NCI-H1436 (cell line): ENCODE results near the gene TERB2.
"Not testable (repeated sequence)": the region's sequence is repeated elsewhere in the genome, so short reads cannot be mapped to it uniquely, and the experiment has no call there.

Experiments
- DNase-seq: peaks from one replicate; lab custom pipeline; 2025; lab: John Stamatoyannopoulos, UW

Gene TERB2

DNA sequence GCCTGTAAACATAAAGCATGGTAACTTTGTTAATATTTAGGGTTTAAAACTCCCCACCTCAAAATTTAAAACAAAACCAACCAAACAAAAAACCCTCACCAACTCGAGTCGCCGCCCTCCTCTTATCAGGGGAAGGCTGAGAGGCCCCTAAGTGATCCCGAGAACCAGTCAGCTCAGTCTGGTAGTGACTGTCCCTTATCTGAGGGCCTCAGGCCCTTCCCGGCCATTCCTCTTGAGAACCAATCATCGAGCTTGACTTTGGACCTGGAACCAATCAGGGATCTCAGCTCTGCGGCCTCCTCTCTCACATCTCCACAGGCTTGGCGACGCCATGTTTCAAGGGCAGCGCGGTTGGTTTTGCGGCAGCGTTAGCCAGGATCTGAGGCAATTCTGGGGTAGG, at the start of gene TERB2:
Gene TERB2, plus strand, starts transcription at position 300 of the 400 bp plus-strand sequence. Its CDS starts 32 bp downstream, at position 332.
- DNase-seq: no peak

GRCh38 chr15:44909423-44909822, 47.1 kb upstream of the TERB2 start:
- DNase-seq: no peak

- DNase-seq: no peak
Observed at GRCh38 chr15:44910981-44911625, 45.4 kb upstream of the TERB2 start.

- DNase-seq: not testable (repeated sequence)
Observed at GRCh38 chr15:44912186-44912585, 44.3 kb upstream of the TERB2 start.

- not testable (repeated sequence) for DNase-seq
Observed at GRCh38 chr15:44912974-44913448, 43.5 kb upstream of the TERB2 start.

DNA sequence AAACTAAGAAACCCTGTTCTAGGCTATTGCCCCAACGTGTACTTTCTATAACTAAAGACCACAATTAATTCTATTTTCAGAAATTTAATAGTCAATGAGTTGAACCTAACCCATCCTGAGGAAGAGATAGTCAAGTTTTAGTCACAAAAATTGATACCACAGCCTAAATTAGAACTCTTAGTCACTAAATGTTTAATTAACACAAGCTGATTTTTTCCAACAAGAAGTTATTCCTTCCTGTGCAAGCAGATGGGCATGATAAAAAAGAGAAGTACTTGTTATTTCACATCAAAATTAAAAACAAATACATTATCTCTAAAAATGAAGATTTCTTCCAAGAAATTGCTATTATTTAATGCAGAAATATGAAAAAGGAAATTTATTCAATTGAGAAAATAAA, 38.4 kb upstream of the TERB2 start:
- no peak for DNase-seq

DNA sequence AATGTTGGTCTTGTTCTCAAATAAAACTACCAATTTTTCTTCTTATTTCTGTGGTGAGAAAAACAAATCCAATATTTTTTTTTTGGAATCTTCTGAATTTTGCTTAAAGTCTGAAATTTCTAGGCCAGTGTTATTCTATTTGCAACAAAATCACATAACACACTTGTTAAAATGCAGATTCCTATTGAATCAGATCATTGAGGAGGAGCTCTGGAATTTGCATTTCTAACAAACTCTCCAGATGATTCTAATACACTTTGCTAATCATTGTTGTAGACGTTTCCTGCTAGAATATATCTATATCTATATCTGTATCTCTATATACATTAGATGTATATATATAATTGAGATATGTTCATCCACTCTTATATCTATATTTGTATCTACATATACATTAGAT, 27.8 kb upstream of the TERB2 start:
- DNase-seq: not testable (repeated sequence)

- DNase-seq: not testable (repeated sequence)
Observed at GRCh38 chr15:44930283-44930682, 26.2 kb upstream of the TERB2 start.

DNA sequence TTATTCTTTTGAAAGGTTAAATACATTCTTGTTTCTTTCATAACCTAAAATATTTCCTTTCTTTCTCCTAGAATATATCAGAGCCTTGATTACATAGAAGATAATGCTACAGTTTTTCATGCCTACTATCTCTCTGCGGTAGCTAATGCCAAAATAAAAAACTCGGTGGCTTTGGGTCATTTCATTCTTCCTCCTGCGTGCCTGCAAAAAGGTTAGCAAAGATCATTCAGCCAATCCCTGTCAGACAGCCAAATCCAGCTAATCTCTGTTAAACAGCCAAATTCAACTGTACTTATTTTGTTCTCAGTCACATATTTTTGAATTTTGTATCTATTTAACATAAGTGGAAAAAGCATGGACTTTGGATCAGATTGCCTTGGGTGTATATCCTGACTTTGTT, 1.8 kb downstream of the TERB2 start:
- DNase-seq: not testable (repeated sequence)

DNA sequence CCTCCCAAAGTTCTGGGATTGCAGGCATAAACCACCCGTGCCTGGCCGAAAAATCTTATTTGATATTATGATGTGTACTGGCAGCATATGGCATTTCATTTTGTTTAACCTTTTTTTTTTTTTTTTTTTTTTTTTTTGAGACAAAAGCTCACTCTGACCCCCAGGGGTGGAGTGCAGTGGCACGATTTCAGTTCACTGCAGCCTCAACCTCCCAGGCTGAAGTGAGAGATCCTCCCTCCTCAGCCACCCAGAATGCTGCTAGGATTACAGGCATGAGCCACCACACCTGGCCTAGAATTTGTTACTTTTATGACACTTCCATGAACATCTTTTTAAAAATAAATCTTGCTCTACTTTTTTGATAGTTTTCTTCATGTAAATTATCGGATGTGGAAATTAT, 12.0 kb downstream of the TERB2 start:
- DNase-seq: no peak

GRCh38 chr15:44971036-44971435, 14.5 kb downstream of the TERB2 start:
- no peak for DNase-seq

DNA sequence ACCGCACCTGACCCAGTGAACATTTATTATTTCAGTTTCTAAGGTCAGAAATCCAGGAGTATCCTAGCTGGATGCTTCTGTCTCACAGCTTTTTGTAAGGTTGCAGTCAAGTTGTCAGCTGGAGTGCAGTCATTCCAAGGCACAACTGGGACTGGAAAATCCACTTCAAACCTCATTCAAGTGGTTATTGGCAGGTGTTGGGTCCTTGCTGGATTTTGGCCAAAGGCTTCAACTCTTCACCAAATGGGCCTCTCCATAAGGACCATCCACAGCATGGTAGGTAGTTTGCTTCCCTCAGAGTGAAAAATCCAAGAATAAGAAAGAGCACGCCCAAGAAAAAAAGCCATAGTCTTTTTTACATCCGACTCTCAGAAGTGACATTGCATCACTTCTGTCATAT, 19.7 kb downstream of the TERB2 start:
- DNase-seq: not testable (repeated sequence)

DNA sequence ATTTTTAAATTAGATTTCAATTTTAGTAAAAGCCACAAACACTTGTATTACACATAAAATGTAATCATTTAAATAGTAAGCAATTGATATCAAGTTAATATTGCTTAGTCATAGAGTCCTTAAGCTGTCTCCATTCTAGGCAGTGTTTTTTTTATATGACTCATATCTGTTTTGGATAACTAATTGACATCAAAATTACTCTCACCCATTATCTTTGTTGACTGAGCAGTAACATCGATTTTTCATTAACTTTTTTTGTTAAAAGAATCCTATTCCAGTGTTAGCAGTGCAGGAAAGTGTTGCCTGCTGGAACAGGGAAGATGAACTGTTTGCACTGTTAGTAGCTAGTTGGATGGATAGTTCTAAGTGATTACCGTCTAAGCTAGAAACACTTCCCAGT, 21.3 kb downstream of the TERB2 start:
- peak; percentile 1 for DNase-seq

GRCh38 chr15:44979617-44980339, 23.3 kb downstream of the TERB2 start:
- not testable (repeated sequence) for DNase-seq

DNA sequence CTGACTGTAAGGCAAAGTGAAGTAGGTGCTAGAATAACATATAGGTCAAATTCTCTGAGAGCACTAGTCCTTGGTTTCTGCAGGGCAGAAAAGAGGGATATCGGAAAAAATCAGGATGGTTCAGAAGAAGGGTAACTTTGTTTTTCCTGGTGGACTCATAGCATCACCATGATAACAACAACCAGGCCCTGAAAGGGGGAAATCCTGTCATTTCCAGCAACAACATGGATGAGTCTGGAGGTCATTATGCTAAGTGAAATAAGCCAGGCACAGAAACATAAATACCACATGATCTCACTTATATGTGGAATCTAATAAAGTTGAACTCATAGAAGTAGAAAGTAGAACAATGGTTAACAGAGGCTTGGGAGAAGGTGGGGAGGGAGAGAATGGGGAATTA, 27.7 kb downstream of the TERB2 start:
- not testable (repeated sequence) for DNase-seq

- not testable (repeated sequence) for DNase-seq
Observed at GRCh38 chr15:44986346-44987055, 30.0 kb downstream of the TERB2 start.

DNA sequence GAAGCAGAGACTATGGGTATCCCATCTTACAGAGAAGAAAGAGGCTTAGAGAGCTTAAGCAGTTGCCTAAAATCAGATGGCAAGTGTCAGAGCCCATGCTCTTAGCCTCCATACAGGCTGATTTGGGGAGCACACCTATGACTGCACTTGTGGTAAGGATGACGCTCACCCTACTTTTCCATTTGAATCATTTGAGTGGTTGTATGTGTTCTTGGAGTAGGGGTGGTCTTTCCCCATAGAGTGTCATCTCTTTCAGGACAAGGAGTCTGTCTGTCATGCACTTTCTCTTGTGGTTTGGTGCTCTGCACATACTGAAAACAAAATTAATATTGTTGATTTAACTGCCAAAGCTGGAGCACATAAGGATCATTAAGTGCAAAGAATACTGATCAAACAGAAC, 31.2 kb downstream of the TERB2 start:
- not testable (repeated sequence) for DNase-seq

- DNase-seq: not testable (repeated sequence)
Observed at GRCh38 chr15:44988184-44988869, 31.8 kb downstream of the TERB2 start.

DNA sequence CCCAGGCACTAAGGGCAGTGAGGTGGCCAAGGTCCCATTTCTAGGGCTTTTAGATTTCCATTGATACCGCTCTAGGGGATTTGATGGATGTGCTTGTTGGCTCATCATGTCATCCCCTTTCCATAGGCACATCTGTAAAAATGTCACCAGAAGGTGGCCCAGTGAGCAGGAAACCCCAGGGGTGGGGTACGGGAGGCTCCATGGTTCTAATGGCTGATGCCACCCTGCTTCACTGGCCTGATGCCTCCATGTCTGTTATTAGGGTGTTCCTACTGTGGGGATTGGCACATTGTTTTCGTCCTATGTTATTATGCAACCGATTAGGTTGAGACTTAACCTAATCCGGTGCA, 32.4 kb downstream of the TERB2 start:
- not testable (repeated sequence) for DNase-seq

GRCh38 chr15:44997632-44998031, 41.1 kb downstream of the TERB2 start:
- DNase-seq: not testable (repeated sequence)

- no peak for DNase-seq
Observed at GRCh38 chr15:44999105-44999504, 42.6 kb downstream of the TERB2 start.

GRCh38 chr15:45001180-45001579, 44.7 kb downstream of the TERB2 start:
- DNase-seq: not testable (repeated sequence)
